SU-DHL-6 (cell line): ENCODE measurements around the gene EDARADD.

Experiments used
- EZH2phosphoT487 ChIP-seq: fragments of 200-600 bp; sonication (generic), shearing (Covaris generic); conservative IDR thresholded peaks from 2 replicates; pipeline ENCODE4 v1.6.1; 2018; ENCODE audit warnings: mild to moderate bottlenecking, antibody characterized with exemption, low read length, moderate library complexity, mixed read lengths
- TF ChIP-seq, protein P1 (sequence below): fragments of 200-600 bp; sonication (generic); IDR thresholded peaks from one replicate; pipeline ENCODE4 v1.5.1; 2017; ENCODE audit warnings: antibody characterized with exemption, mild to moderate bottlenecking, low read length, moderate library complexity; ENCODE audit not compliant: insufficient read depth, poor library complexity, severe bottlenecking

DNA sequence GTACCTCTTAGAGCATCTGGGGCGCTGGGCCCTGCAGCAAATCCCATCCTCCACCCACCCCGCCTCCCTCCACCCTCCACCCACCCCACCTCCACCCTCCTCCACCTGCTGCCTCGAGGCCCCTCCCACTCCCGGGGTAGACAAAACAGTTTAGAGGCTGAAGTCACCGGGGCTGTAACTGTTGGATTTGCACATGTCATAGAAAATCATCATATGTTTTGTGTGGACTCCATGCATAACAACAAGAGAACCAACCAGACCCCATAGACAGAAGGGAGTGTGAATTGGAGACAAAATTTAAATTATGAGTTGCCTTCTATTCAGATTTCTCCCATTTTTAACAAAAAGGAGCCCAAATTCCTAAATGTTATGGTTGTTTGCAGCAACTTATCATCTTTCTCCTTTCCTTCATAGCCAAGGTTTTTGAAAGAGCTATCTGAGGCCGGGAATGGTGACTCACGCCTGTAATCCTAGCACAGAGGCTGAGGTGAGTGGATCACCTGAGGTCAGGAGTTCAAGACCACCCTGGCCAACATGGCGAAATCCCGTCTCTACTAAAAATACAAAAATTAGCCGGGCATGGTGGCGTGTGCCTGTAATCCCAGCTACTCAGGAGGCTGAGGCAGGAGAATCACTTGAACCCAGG is 101.5 kb downstream of the EDARADD start:
- TF ChIP-seq, protein P1, sequence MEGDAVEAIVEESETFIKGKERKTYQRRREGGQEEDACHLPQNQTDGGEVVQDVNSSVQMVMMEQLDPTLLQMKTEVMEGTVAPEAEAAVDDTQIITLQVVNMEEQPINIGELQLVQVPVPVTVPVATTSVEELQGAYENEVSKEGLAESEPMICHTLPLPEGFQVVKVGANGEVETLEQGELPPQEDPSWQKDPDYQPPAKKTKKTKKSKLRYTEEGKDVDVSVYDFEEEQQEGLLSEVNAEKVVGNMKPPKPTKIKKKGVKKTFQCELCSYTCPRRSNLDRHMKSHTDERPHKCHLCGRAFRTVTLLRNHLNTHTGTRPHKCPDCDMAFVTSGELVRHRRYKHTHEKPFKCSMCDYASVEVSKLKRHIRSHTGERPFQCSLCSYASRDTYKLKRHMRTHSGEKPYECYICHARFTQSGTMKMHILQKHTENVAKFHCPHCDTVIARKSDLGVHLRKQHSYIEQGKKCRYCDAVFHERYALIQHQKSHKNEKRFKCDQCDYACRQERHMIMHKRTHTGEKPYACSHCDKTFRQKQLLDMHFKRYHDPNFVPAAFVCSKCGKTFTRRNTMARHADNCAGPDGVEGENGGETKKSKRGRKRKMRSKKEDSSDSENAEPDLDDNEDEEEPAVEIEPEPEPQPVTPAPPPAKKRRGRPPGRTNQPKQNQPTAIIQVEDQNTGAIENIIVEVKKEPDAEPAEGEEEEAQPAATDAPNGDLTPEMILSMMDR: no peak
- TF ChIP-seq EZH2phosphoT487: no peak
